OCI-LY1 (cell line): ENCODE data around the gene APOC3.

Source experiments
- EZH2 ChIP-seq: fragments of 200-600 bp; sonication (generic), shearing (Covaris generic); IDR thresholded peaks from 2 replicates; pipeline ENCODE4 v1.8.0; 2017; ENCODE audit warnings: borderline replicate concordance, mixed run types, mild to moderate bottlenecking, antibody characterized with exemption, low read length, moderate library complexity, mixed read lengths
- TF ChIP-seq, protein P1 (sequence below): fragments of 200-600 bp; sonication (generic), shearing (Covaris generic); IDR thresholded peaks from 2 replicates; pipeline ENCODE4 v1.5.1; 2017; ENCODE audit warnings: mild to moderate bottlenecking, antibody characterized with exemption, low read length, moderate library complexity, mixed read lengths

- TF ChIP-seq, protein P1, sequence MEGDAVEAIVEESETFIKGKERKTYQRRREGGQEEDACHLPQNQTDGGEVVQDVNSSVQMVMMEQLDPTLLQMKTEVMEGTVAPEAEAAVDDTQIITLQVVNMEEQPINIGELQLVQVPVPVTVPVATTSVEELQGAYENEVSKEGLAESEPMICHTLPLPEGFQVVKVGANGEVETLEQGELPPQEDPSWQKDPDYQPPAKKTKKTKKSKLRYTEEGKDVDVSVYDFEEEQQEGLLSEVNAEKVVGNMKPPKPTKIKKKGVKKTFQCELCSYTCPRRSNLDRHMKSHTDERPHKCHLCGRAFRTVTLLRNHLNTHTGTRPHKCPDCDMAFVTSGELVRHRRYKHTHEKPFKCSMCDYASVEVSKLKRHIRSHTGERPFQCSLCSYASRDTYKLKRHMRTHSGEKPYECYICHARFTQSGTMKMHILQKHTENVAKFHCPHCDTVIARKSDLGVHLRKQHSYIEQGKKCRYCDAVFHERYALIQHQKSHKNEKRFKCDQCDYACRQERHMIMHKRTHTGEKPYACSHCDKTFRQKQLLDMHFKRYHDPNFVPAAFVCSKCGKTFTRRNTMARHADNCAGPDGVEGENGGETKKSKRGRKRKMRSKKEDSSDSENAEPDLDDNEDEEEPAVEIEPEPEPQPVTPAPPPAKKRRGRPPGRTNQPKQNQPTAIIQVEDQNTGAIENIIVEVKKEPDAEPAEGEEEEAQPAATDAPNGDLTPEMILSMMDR: no peak
- no peak for TF ChIP-seq EZH2
Observed at GRCh38 chr11:116786326-116786725, 43.4 kb upstream of the APOC3 start.
